MCF 10A (cell line): ENCODE measurements around the gene TEAD3. TPM values are rescaled to one million over a fixed set of nuclear protein-coding genes. Genes with fewer than 3 reads are reported as not detected.

Experiments
- BruUV-seq: library from RNA; stranded (reverse); fragments of 400-500 nt; replicated peaks from 2 replicates; lab custom pipeline; 2021; lab: Mats Ljungman, UMichigan
- CTCF ChIA-PET: fragments of 300-600 bp; sonication (Branson Sonifier 250); formaldehyde crosslinking; extraction: SDS; loops from one replicate; lab custom pipeline; 2021; ENCODE audit warnings: antibody characterized with exemption, inconsistent platforms; lab: Yijun Ruan, JAX
- POLR2A ChIA-PET: fragments of 300-600, 350-650 bp; sonication (Branson Sonifier 250); formaldehyde crosslinking; extraction: SDS; loops from one replicate; lab custom pipeline; 2020; ENCODE audit warnings: antibody characterized with exemption, inconsistent platforms; lab: Yijun Ruan, JAX
- DNase-seq: peaks from one replicate; pipeline ENCODE4 v3.0.0-alpha.2; 2018; ENCODE audit not compliant: unreplicated experiment
- H3K27ac Mint-ChIP-seq: one replicate; pipeline ENCODE4 v1.8.0; 2022; ENCODE audit warnings: mild to moderate bottlenecking, low read depth, mixed read lengths; ENCODE audit not compliant: unreplicated experiment
- H3K27me3 Mint-ChIP-seq: one replicate; pipeline ENCODE4 v1.8.0; 2022; ENCODE audit warnings: mixed read lengths; ENCODE audit not compliant: insufficient read depth, unreplicated experiment
- H3K36me3 Mint-ChIP-seq: one replicate; pipeline ENCODE4 v1.8.0; 2022; ENCODE audit warnings: mild to moderate bottlenecking, moderate library complexity, mixed read lengths; ENCODE audit not compliant: insufficient read depth, unreplicated experiment
- H3K4me1 Mint-ChIP-seq: one replicate; pipeline ENCODE4 v1.8.0; 2022; ENCODE audit warnings: mixed read lengths; ENCODE audit not compliant: insufficient read depth, unreplicated experiment
- H3K4me3 Mint-ChIP-seq: one replicate; pipeline ENCODE4 v1.8.0; 2022; ENCODE audit warnings: mild to moderate bottlenecking, moderate library complexity, mixed read lengths; ENCODE audit not compliant: unreplicated experiment
- H3K9me3 Mint-ChIP-seq: one replicate; pipeline ENCODE4 v1.8.0; 2022; ENCODE audit warnings: mixed read lengths; ENCODE audit not compliant: unreplicated experiment
- CTCF ChIP-seq: fragments of 200-600 bp; IDR thresholded peaks from one replicate; pipeline ENCODE4 v1.8.0; 2022; ENCODE audit warnings: antibody characterized with exemption, mild to moderate bottlenecking; ENCODE audit not compliant: unreplicated experiment
- intact Hi-C: fragments of 100-400 bp; cut with micrococcal nuclease; formaldehyde crosslinking; loops from 2 replicates; pipeline ENCODE4 v1.14.1; 2022
- total RNA-seq: library from RNA; stranded (reverse); gene quantifications from 2 replicates; pipeline ENCODE4 v1.2.3, GENCODE V29; 2022

TEAD3 gene
- total RNA-seq, 1 experiment from 2014 or later, result 11.1 TPM

DNA sequence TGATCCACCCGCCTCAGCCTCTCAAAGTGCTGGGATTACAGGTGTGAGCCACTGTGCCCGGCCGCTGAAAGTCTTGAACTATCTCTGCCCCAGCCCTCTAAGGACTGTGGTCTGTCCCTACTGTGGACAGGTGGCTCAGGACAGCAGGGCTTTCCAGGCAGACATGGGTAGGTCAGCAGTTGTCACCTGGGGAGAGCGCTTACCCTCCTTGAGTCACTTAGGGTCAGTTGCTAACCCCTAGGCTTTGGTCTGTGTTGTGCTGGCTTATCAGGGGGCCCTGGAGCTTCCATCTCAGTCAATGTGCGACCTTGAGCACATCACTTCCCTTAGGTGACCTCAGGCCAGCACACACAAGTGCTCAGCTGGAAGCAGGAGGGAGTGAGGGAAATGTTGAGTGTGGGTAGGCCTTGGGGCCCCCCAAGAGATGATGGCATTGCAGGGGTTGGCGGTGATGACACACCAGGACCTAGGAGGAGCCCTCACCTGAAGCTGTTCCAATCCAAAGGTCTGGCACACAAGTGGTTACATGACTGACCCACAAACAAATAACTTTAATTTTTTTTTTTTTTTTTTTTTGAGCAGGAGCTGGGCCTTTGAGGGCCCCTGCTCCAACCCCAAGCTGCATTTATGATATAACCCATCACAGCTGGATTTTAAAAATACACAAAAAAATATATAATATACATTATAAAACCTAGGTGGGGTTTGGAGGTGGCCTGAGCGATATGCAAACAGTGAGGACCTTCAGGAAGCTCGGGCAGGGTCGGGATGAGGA, 23.6 kb downstream of the TEAD3 start:
- no peak overlapping the region for H3K4me3 Mint-ChIP-seq
- intact Hi-C loops, result no loop called here
- TF ChIP-seq CTCF, result no peak

DNA sequence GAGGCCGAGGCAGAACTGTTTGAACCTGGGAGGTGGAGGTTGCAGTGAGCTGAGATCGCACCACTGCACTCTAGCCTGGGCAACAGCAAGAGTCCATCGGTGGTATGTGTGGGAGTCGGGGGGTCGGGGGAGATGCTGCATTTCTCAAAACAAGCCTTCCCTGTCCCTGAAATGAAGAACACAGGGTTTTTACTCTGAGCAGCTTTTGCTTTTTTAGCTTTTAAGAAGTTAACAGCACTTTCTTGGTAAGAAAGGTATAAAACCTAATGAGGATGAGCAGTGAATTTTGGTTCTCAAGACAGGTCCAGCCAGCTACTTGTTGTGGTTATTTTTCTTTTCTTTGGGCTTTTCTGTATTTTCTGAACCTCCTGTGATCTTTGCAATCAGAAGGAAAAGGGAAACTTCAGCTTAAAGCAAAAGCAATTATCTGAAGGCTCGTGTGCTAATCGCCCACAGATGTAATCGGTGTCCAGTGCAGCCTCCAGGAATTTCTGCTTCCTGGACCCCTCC, 25.0 kb downstream of the TEAD3 start:
- intact Hi-C loops, result loop anchor here (2.0 kb wide), 1 partner anchor 13 kb away; no protein-coding TSS in a partner anchor
- no peak for DNase-seq
- Mint-ChIP-seq H3K27me3 (no peaks in the 10 kb centered on the region), H3K36me3 (peaks cover 90% of the 10 kb centered on the region), H3K4me3 (peak overlapping the region; percentile 95), H3K4me1 (peaks cover 13% of the 10 kb centered on the region), H3K9me3 (no peaks in the 10 kb centered on the region), H3K27ac (peak overlapping the region; percentile 97)
- CTCF ChIA-PET, result interaction anchor here (0.7 to 1.3 kb wide), 5 partner anchors 8 to 265 kb away, joined by 3 to 4 read pairs (median 3); no protein-coding TSS in a partner anchor
- no TSS peak for BruUV-seq
- POLR2A ChIA-PET, result interaction anchor here (0.8 to 10.3 kb wide), 10 partner anchors 8 to 265 kb away, joined by 3 to 198 read pairs (median 5); partner anchors contain the start of genes ARMC12, FANCE, PPARD and TEAD3
- no peak for TF ChIP-seq CTCF

More for the DNA sequence above, 23.6 kb downstream of the TEAD3 start:
- Mint-ChIP-seq H3K4me1 (peaks cover 13% of the 10 kb centered on the region), H3K27me3 (no peaks in the 10 kb centered on the region), H3K27ac (no peak overlapping the region), H3K36me3 (peaks cover 81% of the 10 kb centered on the region), H3K9me3 (no peaks in the 10 kb centered on the region)
- no peak for DNase-seq
- ChIA-PET POLR2A (interaction anchor here (0.7 to 10.3 kb wide), 6 partner anchors 10 to 175 kb away, joined by 3 to 198 read pairs (median 18); partner anchors contain the start of genes DEF6, FANCE and TEAD3), CTCF (interaction anchor here (0.6 to 1.0 kb wide), 3 partner anchors 79 to 1271 kb away, joined by 3 to 4 read pairs (median 3); no protein-coding TSS in a partner anchor)
- BruUV-seq, result no TSS peak

GRCh38 chr6:35470663-35471120, 26.2 kb downstream of the TEAD3 start:
- H3K36me3 Mint-ChIP-seq, result peaks cover 89% of the 10 kb centered on the region
- no peaks in the 10 kb centered on the region for H3K27me3 Mint-ChIP-seq
- TF ChIP-seq CTCF, result no peak
- peak overlapping the region; percentile 95 for H3K4me3 Mint-ChIP-seq
- CTCF ChIA-PET, result interaction anchor here (0.6 to 1.3 kb wide), 6 partner anchors 9 to 266 kb away, joined by 3 to 7 read pairs (median 4); no protein-coding TSS in a partner anchor
- no peak for DNase-seq
- peaks cover 13% of the 10 kb centered on the region for H3K4me1 Mint-ChIP-seq
- H3K27ac Mint-ChIP-seq, result peak overlapping the region; percentile 97
- no TSS peak for BruUV-seq
- intact Hi-C loops, result loop anchor here (2.0 kb wide), 1 partner anchor 14 kb away; no protein-coding TSS in a partner anchor
- H3K9me3 Mint-ChIP-seq, result no peaks in the 10 kb centered on the region
- POLR2A ChIA-PET, result interaction anchor here (0.7 to 10.3 kb wide), 14 partner anchors 8 to 340 kb away, joined by 3 to 198 read pairs (median 4); partner anchors contain the start of genes FANCE, PPARD and TEAD3
